Pons (tissue), 1 donor: ENCODE data around the gene ELMO1.

ENCODE experiments used
- DNase-seq: peaks from one replicate; pipeline ENCODE4 v3.0.0-alpha.2; 2016; ENCODE audit warnings: low spot score

ELMO1 gene

DNA sequence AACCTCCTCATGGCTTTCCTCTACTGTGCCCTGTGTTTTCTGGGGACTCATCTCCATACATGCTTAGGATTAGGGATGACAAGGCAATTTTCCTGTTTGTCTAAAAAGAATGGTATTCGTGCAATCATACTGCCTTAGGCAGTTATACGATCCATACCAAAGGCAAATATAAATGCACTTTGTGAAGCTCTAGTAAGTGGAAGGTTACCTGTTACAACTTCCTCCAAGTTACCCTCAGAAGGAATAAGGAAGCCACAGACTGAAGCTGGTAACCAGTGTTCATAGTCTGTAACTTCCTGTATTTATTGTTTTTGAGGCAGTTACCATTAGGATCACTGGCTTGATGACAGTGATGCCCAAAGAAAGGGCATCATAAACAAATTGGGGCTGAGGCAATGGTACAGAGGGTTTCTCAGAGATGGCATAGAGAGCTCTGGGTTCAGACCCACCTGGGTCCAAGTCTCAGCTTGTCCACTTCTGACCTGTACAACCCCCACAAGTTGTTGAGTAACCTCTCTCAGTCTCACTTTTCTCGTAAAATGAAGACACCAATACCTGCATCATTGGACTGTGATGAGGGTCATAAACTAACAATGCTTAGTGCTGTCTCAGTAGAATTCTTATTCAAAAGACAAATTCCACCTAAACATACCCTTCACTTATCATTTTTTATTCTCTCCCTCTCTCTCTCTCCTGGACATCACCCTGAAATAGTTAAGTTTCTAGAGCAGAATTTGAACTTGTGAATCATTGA lies 138.2 kb downstream of the ELMO1 start:
- no peak for DNase-seq

DNA sequence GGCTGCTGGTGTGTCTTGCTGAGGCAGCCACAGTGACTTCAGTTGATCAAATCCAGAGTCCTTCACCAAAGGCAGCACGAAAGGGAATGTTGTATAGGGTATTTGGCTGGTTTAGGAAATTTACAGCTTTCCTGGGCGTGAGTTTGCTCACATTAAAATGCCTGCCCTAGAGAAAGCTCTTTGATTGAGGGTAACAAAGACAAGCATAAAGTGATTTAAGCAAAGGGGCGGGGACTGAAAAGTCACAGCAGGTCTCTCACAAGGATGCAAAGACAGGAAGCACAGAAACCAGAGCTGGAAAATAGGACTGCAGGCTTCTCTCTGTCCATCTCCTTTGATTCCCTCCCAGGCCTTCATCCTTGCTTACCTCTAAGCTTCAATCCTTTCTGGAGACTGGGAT lies 139.2 kb downstream of the ELMO1 start:
- no peak for DNase-seq

DNA sequence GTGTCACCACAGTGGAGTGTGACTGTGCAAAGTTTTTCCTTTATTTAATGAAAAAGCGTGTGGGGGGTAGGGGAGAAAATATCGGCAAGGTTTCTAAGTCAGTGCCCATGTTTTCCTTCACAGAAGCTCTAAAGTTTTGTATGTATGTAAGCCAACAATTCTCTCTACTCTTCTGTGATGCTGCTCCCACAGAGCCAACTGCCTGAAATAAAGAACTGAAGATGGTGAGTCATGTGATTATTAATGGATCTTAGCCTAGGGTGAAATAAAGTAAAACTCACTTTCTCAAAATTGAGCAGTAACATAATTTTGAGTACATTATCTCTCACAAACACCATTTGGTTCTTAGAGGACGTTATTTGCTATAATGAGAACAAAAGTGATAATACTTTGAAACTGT lies 143.7 kb downstream of the ELMO1 start:
- DNase-seq: no peak

DNA sequence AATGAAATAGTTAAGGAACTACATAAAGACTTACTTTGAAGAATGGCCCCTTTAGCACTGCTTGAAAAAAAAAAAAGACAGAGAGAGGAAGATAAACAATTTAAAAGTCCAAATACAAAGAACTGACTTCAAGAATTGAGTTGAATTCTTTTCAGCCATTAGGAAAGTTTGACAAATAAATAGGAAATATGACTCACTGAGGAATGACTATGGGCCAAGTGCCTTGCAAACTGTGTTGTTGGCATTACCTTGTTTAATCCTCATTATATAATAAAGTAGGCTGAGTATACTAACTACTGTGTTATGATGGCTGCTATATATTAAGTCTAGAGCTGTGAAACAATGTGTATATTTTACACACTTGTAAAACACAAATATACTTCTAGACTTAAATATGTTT lies 151.1 kb downstream of the ELMO1 start:
- DNase-seq: no peak

DNA sequence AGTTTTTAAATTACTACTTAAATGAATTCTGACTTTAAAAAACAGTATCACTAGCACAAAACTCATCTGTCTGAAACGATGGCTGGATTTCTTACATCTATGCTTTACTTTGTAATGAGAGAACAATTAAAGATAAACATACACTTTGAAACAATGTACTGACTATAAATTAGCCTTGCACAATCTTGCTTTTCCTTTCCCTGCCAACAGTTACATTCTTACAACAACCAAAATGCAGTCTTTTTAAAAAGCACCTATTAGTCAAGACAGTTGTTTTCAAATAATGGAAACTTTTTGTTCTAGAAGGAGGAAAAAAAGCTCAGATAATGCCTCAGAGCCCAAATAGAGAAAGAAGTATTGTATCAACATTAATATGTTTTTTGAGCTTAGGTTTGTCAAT lies 153.3 kb downstream of the ELMO1 start:
- no peak for DNase-seq

DNA sequence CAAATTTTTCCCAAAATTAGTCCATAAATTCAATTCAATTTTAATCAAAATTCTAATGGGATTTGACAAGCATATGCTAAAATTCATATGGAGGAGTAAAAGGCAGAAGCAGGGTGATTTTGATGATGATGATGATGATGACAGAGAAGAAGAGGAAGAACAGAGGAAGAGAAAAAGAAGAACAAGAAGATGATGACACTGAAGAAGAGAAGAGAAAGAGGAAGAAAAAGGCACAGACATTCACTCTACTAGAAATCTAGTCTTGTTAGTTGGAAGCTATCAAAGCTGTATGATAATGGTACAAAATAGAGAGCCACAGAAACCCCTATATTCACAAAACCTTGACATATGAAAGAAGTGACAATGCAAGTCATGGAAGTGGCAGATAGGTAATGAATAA lies 157.9 kb downstream of the ELMO1 start:
- DNase-seq: no peak

DNA sequence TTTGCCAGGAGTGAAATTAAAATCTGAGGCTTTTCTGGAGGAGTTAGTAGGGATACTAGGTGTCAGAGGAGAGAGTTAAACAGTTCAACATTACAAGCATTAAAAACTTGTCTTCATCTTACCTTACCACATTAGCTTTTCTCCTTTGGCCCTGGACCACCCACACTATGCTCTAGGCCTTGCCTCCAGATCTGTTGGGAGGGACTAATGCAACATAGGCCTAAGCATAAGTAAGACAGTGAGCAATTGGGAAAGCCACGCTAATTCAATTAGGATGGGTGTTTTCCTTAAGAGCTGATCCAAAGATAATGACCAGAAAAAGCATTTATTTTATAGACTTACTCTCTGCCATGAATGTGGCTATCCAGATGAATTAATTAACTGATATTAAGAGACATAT lies 158.9 kb downstream of the ELMO1 start:
- DNase-seq: no peak

DNA sequence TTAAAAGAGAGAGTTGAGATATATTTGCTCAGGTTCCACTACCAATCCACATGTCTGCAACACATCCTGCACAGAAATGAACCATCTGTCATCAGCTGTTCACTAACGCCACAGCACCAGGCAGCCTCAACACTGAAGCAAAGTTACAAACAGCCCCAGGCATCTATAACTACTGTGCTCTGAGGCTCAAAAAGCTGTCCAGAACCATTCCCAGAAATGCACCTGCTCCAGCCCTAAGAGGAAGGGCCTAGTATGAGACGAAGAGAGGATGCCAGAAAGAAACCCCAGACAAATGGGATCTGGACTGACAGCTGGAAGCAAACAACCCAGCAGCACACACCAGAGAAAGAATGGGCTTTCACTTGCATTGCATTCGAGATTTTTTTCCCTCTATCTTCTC lies 159.3 kb downstream of the ELMO1 start:
- peak; percentile 72 for DNase-seq

DNA sequence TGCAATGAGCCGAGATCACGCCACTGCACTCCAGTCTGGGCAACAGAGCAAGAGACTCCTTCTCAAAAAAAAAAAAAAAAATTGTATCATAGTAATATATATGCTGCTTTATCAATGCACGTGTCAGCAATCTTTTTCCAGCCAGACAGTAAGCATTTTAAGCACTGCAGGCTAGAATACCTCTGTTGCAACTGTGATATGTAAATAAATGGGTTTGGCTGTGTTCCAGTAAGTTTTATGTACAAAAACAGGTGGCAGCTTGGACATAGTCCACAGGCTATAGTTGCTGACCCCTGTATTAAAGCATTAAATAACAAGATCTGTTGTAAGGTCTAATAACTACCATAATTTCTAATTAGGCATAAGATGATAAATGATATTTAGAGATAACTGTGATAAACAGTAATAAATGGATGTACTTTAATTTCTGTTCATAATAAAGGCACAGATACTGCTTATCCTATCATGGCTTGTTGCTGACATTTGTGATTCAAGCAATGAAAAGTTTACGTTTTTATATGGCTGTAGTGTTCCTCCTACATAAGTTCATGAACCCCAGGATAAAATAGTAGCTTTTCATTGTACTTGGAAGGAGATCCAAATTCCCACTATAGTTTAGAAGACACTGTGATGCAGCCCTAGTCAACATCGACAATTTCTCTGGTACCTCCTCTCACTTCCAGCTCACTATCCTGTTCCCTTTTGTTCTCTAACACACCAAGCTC lies 161.4 kb downstream of the ELMO1 start:
- DNase-seq: peak; percentile 75

DNA sequence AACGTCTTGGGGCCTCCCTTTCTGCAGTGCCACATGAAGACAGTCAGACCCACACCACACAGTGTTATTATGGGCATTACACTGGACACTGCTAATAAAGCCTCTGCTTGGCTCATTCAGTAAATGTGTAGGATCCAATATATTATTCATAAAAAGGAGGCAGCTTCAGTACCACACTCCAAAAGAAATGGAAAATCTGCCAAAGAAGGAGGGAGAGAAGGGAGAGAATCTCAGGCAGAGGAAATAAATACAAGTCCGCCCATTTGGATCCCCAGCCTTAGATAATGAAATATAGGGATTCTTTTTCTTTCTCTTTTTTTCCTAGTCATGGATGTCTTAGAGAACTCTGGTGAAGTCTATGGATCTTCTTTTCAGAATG lies 162.2 kb downstream of the ELMO1 start:
- DNase-seq: no peak

DNA sequence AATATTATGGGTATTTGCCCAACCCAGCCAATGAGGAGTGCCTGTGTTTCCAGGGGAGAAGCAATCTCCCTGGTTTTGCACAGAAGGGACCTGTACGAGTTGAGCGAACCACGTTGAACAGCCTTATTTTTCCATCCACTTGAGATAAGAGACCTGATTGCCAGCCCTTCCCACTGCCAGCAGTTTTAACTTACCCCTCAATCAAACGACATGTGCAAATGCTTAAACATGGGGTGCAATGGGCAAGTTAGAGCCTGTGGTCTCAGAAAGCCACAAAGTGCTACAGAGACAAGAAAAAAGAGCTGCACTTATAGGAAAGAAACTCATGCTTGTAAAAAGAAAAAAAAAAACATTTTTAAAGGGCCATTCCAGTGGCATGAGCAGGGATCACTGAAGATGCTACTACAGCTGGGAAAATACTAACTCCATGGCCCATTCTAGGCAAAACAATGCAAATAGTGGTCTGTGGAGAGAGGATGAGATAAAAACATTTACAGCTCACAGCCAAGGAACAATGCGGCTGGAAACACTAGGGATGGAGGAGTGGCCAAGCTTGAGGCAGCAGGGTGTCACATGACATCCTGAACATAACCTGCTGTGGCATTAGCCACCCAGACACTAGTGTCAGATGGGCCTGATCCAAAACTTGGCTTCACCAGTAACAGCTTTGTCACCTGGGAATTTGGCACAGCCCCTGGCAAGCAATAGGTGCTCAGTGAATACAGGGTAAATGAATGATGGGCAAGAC lies 162.8 kb downstream of the ELMO1 start:
- peak; percentile 73 for DNase-seq

DNA sequence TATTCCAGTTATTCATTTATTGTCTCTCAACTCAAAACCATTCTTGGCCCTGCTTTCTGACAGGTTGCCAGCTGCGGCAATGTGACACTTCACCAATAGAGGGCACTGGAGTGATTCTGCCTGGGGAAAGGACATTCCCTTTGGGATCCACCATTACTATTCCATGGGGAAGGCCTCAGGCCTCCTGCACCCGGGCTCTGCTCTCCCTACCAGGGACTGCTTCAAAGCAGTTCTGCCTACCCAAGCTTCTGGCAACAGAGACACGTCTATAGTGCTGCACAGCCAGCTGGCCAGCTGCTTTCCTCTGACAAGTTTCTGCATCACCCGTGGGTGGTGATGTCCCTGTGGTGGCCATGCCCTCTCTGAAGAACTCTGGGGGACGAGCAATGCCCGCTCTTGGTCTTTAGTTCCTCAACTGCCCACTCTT lies 163.8 kb downstream of the ELMO1 start:
- DNase-seq: peak; percentile 92

DNA sequence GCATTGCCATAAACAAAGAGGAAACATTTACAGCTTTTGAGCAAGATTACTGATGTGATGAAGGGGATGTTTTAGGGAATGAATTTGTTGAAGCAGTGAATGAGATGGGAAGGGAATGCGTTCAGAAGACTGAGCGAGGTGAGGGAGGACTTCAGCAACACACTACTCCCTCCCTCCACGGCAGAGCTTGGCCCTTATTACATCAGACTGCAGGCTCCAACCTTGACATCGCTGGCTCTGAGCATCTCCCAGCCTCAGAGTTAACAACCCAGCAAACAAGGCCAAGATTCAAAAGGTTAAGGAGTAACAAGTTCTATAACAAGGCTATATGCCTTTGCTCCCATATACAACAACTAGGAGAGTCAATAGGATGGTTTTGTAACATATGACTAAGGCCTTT lies 164.4 kb downstream of the ELMO1 start:
- no peak for DNase-seq

DNA sequence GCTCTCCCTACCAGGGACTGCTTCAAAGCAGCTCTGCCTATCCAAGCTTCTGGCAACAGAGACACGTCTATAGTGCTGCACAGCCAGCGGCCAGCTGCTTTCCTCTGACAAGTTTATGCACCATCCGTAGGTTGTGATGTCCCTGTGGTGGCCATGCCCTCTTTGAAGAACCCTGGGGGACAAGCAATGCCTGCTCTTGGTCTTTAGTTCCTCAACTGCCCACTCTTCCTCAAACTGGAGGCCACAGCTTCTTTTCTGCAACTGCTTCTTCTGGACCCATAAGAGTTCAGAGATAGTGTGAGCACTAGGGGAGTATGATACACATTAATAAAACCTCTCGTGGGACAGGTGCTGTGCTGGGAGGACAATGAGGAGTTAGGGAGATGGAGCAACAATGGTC lies 164.9 kb downstream of the ELMO1 start:
- no peak for DNase-seq

DNA sequence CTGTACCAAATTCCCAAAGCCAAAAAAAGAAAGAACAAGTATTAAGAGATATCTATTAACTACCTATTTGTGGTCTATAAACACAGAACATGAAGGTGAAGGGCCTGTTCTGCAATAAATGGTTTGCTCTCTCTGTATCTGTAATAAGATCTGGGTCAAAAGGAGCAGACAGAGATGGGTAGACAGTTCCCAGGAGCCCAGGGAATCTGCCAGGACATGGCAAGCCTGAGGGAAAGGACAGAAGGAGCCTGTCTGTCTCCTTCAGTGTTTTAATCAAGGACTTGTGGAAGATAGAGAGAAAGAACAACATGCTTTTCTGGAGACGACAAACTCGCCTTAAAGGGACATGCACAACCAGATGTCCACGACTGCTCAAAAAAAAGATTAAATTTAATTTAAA lies 165.7 kb downstream of the ELMO1 start:
- DNase-seq: no peak

DNA sequence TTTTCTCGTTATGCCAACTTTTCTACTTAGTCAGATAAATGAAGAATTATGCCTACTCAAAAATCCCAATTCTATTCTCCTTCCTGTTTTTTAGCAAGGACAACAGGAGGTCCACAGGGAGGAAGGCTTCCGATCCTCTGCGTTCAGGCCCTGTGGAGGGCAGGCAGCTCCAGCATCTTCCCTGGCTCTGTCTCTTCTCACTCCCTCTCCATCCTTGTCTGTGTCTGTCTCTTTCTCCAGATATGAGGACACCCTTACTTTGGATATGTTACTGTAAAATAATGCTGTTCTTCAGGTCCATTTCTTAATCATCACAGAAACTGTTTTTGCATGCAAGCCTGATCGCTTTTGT lies 166.6 kb downstream of the ELMO1 start:
- DNase-seq: no peak

DNA sequence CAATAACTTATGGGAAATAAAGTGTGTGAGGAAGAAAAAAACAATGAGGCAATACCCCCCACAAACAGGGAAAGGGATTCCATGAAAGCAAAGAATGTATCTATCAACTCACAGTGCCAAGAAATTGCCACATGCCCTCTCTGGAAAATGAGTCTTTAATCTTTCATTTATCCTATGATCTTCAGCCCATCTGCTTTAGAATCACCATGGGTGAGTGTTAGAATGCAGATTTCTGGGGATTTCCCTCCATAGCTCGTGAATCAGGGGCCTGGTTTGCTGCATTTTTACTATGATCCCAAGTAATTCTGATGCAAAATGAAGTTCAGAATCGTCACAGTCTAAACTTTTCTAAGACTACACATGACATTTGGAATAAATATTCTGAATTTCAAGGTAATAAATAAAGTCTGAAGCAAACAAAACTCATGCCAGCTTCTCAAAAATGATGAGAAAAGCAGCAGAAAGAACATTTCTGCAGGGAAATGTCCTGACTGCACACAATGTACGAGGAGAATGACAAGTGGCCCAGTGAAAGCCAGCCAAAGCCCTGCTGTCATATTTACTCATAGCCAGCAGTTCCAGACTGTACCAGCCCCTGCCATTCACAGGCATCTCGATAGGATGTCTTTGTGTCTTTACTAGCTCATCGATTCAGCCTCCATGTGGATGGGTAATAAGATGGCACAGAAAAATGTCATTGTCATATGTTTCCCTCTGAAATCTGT lies 167.1 kb downstream of the ELMO1 start:
- DNase-seq: peak; percentile 99

DNA sequence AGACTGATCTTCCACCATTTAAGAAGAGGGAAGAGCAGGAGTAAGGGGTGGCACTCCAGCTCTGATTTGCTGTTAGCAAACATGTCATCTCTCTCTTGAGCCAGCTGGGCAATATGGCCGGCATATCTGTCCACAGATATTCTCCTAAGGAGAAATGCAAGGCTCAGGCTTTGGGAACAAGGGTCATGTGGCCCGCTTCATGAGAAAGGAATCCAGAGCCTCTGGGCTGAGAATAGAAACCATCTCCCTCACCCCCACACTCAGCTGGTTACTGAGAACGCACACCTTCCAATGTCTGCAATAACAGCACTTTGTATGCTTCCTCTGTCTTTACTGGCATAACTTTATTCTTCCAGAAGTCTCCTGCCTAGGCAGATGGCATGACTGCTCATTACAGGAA lies 171.2 kb downstream of the ELMO1 start:
- DNase-seq: no peak

DNA sequence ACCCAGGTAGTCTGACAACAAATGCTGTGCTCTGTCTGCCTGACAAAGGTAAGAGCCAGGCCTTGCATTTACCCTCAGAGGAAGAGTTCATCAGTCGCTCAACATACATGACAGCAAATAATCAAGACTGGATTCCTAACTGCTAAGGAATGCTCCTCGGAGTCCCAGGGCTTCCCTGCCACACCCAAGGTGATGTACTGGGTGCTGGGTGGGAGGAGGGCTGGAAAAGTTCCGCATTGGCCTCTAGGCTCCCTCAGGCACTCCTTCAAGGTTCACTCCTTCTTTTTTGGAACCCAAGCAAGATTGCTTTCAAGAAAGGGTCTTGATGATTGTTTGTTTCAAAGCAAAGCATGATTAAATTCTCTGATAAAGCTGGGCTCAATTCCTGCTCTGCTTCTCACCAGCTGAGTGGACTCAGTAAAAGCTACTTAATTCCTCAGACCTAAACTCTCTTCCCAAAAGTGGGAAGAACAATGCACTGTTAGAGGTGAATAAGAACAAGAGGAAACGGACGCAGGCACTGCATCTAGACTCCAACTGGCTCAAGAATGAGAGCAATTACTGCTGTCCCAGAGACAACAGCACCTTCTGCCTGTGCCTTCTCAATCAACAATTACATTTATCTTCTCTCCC lies 173.5 kb downstream of the ELMO1 start:
- DNase-seq: no peak

DNA sequence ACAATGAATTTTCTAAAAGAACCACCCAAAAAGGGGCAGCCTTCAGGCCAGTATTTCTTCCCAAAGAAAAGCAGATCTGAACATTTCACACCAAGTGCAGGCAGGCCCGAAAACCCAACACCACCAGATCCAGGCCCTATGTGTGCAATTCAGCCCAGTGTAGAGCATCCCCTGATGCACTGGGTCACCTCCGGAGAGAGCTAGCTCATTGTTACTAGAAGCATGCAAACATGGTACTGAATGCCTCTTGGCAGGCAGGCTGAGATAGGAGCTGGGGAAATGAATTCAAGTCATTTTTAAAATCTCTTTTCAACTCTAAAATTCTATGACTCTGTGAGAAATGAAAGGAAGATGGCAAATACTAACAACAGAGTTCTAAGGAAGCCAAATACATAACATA lies 174.8 kb downstream of the ELMO1 start:
- peak; percentile 79 for DNase-seq

DNA sequence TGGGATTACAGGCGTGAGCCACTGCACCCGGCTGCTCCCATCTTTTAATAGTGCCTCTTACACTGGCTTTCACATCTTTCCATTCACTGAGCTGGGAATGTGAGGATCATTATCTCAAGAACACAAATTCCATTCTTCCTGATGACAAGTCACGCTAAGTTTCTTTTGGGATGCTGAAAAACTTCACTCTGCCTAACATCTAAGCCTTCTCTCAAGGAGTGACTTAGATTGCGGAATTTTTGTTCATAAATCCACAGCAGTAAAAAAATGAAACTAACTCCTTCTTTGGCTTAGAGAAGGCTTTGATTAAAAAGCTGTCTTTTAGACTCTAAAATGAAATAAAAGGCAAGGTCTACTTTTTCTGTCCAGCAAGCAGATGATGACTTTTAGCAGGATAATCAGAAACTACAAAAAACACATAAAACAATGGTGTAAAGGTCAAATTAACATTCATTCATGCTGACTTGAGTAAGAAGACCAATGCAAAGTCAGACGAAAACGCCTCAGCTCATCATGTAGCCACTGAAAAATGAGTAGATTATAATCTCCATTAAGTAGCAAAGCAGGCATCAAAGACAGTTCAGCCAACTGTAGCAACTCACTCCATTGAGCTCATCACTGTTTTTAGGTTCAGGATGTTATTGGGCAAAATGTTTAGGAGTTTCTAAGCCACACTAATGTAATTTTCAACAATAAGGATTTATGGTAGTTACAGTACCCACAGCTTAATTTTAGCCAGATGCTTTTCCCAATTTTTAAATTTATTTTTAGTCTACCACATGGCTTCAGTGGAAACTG lies 178.8 kb downstream of the ELMO1 start:
- DNase-seq: no peak
